A549 (cell line): ENCODE results near the gene AUTS2. TPM values are rescaled to one million over a fixed set of nuclear protein-coding genes. Genes with fewer than 3 reads are reported as not detected.

Source experiments
- ATAC-seq, 2 experiments: fragments of 200-7000 bp in 1 of 2; fragments of >200 bp in 1 of 2; cut with Nextera tagmentation in 1 of 2; cut with Tn5 transposase in 1 of 2; 3 replicates each; pipeline versions ENCODE4 v1.8.0 to v1.9.1; 2018 to 2020; ENCODE audit warnings: mild to moderate bottlenecking in 1 of 2, moderate library complexity in 1 of 2
- CTCF ChIA-PET: fragments of 300-600 bp; sonication (Branson Sonifier 250); formaldehyde crosslinking; extraction: SDS; loops from one replicate; lab custom pipeline; 2021; ENCODE audit warnings: antibody characterized with exemption, inconsistent platforms; lab: Yijun Ruan, JAX
- POLR2A ChIA-PET: fragments of 350-600 bp; formaldehyde crosslinking; extraction: SDS; loops from one replicate; lab custom pipeline; 2021; ENCODE audit warnings: antibody characterized with exemption, inconsistent platforms; lab: Yijun Ruan, JAX
- DNase-seq, 2 experiments: peaks; one replicate each; pipeline versions ENCODE4 v3.0.0 to v3.0.0-alpha.2; 2011 to 2016; ENCODE audit warnings: low read depth in 1 of 2, low spot score in 1 of 2
- FAIRE-seq: peaks from 2 replicates; lab custom pipeline; 2011; peaks lifted over from hg19 to GRCh38; lab: Jason Lieb, UNC
- H3K27ac ChIP-seq, 2 experiments: fragments of >200 bp; sonication (Bioruptor Twin); formaldehyde crosslinking; 3 replicates each; pipeline ENCODE4 v1.5.1; 2016 to 2017
- H3K4me1 ChIP-seq: fragments of >200 bp; sonication (Bioruptor Twin); formaldehyde crosslinking; 3 replicates; pipeline ENCODE4 v1.6.1; 2016
- H3K4me2 ChIP-seq: fragments of >200 bp; sonication (Bioruptor Twin); formaldehyde crosslinking; 3 replicates; pipeline ENCODE4 v1.6.1; 2016
- H3K4me3 ChIP-seq: fragments of >200 bp; sonication (Bioruptor Twin); formaldehyde crosslinking; 3 replicates; pipeline ENCODE4 v1.5.1; 2016
- H3K9me3 ChIP-seq: fragments of >200 bp; sonication (Bioruptor Twin); formaldehyde crosslinking; 3 replicates; pipeline ENCODE4 v1.6.1; 2016
- CHD2 ChIP-seq: fragments of 150-350 bp; IDR thresholded peaks from 2 replicates; pipeline ENCODE4 v1.6.1; 2014; ENCODE audit warnings: low read length; ENCODE audit not compliant: partially characterized antibody
- CHD4 ChIP-seq: fragments of 200-600 bp; sonication (generic); IDR thresholded peaks from 2 replicates; pipeline ENCODE4 v1.6.1; 2016; ENCODE audit warnings: antibody characterized with exemption, mild to moderate bottlenecking, borderline replicate concordance
- EHF ChIP-seq: fragments of 250-450 bp; sonication (Bioruptor Pico); IDR thresholded peaks from 2 replicates; pipeline ENCODE4 v1.5.0; 2020; ENCODE audit warnings: mild to moderate bottlenecking
- EP300 ChIP-seq, 2 experiments: fragments of >200 bp; sonication (Bioruptor Twin); formaldehyde crosslinking; IDR thresholded peaks; 2 replicates in 1 of 2; 3 replicates in 1 of 2; pipeline ENCODE4 v1.6.1; 2016 to 2017
- ESRRA ChIP-seq: fragments of 150-350 bp; IDR thresholded peaks from 2 replicates; pipeline ENCODE4 v1.6.1; 2014; ENCODE audit warnings: mild to moderate bottlenecking, low read length, borderline replicate concordance
- FOSL2 ChIP-seq, 2 experiments: fragments of 450-650 bp in 1 of 2; fragments of >200 bp in 1 of 2; sonication (Bioruptor Twin) in 1 of 2; formaldehyde crosslinking; IDR thresholded peaks; 2 replicates each; pipeline versions ENCODE4 v1.5.0 to v1.6.1; 2016 to 2020; ENCODE audit warnings: mild to moderate bottlenecking in 1 of 2, moderate library complexity in 1 of 2
- HDAC2 ChIP-seq: fragments of 200-600 bp; sonication (generic); IDR thresholded peaks from 2 replicates; pipeline ENCODE4 v1.6.1; 2016
- HEYL ChIP-seq: fragments of 250-450 bp; sonication (Bioruptor Pico); IDR thresholded peaks from 2 replicates; pipeline ENCODE4 v1.8.0; 2021; ENCODE audit warnings: mild to moderate bottlenecking, moderate library complexity
- HOXA7 ChIP-seq: fragments of 250-450 bp; sonication (Bioruptor Pico); IDR thresholded peaks from 2 replicates; pipeline ENCODE4 v1.5.0; 2020; ENCODE audit warnings: mild to moderate bottlenecking, moderate library complexity
- JUNB ChIP-seq: fragments of >200 bp; sonication (Bioruptor Twin); formaldehyde crosslinking; IDR thresholded peaks from 2 replicates; pipeline ENCODE4 v1.6.1; 2016
- NPAS2 ChIP-seq: fragments of 250-450 bp; sonication (Bioruptor Pico); IDR thresholded peaks from 2 replicates; pipeline ENCODE4 v1.8.0; 2022; ENCODE audit warnings: mild to moderate bottlenecking, moderate library complexity, borderline replicate concordance
- NR3C1 ChIP-seq: fragments of >200 bp; sonication (Bioruptor Twin); formaldehyde crosslinking; IDR thresholded peaks from 3 replicates; pipeline ENCODE4 v1.6.1; 2017
- POLR2AphosphoS2 ChIP-seq: conservative IDR thresholded peaks from 2 replicates; pipeline ENCODE4 v1.6.1; 2012; ENCODE audit warnings: low read length, improper control_type of control experiment, inconsistent platforms
- RCOR1 ChIP-seq: fragments of 150-350 bp; IDR thresholded peaks from 2 replicates; pipeline ENCODE4 v1.6.1; 2014; ENCODE audit warnings: antibody characterized with exemption, low read length, low read depth
- RNF2 ChIP-seq: fragments of 200-600 bp; sonication (generic); IDR thresholded peaks from 2 replicates; pipeline ENCODE4 v1.6.1; 2016; ENCODE audit warnings: low read depth, mild to moderate bottlenecking, antibody characterized with exemption, moderate library complexity, borderline replicate concordance
- SMC3 ChIP-seq: fragments of >200 bp; sonication (Bioruptor Twin); formaldehyde crosslinking; IDR thresholded peaks from 3 replicates; pipeline ENCODE4 v1.6.1; 2018; ENCODE audit warnings: inconsistent platforms
- SREBF2 ChIP-seq: fragments of 450-650 bp; IDR thresholded peaks from 2 replicates; pipeline ENCODE4 v1.6.1; 2014; ENCODE audit warnings: mild to moderate bottlenecking, moderate library complexity
- TP53 ChIP-seq: fragments of 250-450 bp; sonication (Bioruptor Pico); IDR thresholded peaks from 2 replicates; pipeline ENCODE4 v1.5.0; 2021; ENCODE audit warnings: mild to moderate bottlenecking, moderate library complexity
- ZFP36 ChIP-seq: fragments of 450-650 bp; IDR thresholded peaks from 2 replicates; pipeline ENCODE4 v1.6.1; 2014; ENCODE audit warnings: borderline replicate concordance; ENCODE audit not compliant: partially characterized antibody
- ZNF302 ChIP-seq: fragments of 250-450 bp; sonication (Bioruptor Pico); IDR thresholded peaks from 2 replicates; pipeline ENCODE4 v1.9.0; 2021; ENCODE audit warnings: inconsistent platforms, mild to moderate bottlenecking, moderate library complexity
- ZSCAN20 ChIP-seq: fragments of 250-450 bp; sonication (Bioruptor Pico); IDR thresholded peaks from 2 replicates; pipeline ENCODE4 v1.8.0; 2022; ENCODE audit warnings: mild to moderate bottlenecking, moderate library complexity
- WGBS: methylation state at CpG from one replicate; pipeline ENCODE4 v1.1.6; 2017; ENCODE audit errors: missing lambda C conversion rate; 5-methylcytosine and 5-hydroxymethylcytosine counted together
- polyA plus RNA-seq, 4 experiments: library from polyadenylated mRNA; depleted of rRNA in 3 of 4; stranded (reverse); fragments of >200 nt; fragmentation: RNase III in 1 of 4; extraction: RNeasy Plus Mini Kit Qiagen cat#74134 plus additional on column Dnase treatment in 1 of 4; gene quantifications; 2 replicates in 3 of 4; 3 replicates in 1 of 4; pipeline ENCODE4 v1.2.3, GENCODE V29; 2011 to 2017
- TF ChIP-seq, protein P1 (sequence below): IDR thresholded peaks from 2 replicates; pipeline ENCODE4 v1.6.1; 2012; ENCODE audit warnings: low read depth, borderline replicate concordance
- TF ChIP-seq, protein P2 (sequence below): fragments of >200 bp; sonication (Bioruptor Twin); formaldehyde crosslinking; IDR thresholded peaks from 3 replicates; pipeline ENCODE4 v1.6.1; 2016
- TF ChIP-seq, protein P3 (sequence below): IDR thresholded peaks from 2 replicates; pipeline ENCODE4 v1.6.1; 2012
- TF ChIP-seq, protein P4 (sequence below): fragments of 150-350 bp; IDR thresholded peaks from 2 replicates; pipeline ENCODE4 v1.6.1; 2014; ENCODE audit warnings: low read depth, mild to moderate bottlenecking, low read length

Gene AUTS2
- polyA plus RNA-seq, 2 of the 4 experiments (the other 2 are of a cell fraction) = 1.6 to 3.6 TPM

DNA sequence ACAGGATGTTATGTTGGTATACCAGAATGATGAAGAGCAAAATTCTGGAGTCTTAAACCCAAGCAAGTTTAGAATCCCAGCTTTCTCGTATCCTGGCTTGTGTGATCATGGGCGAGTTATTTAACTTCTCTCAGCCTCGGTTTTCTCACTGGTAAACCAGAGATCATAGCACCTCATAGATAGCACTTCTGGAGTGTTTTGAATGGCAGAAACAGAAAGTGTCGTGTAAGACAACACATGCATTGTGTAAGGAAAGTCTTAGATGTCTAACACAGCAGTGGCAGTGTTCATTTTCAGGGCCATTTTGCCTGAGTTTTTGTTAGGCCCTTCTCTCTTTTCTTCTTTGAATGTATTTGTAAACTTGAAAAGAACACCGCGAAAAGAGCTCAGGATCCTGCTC lies 465.1 kb downstream of the AUTS2 start:
- 39% methylated on average over 6 of the region's 6 CpGs for WGBS
- H3K9me3 ChIP-seq = no peaks in the 10 kb centered on the region
- no peak overlapping the region for H3K4me3 ChIP-seq
- no peak for DNase-seq
- no peaks in the 10 kb centered on the region for H3K4me1 ChIP-seq
- no peak for FAIRE-seq
- CTCF ChIA-PET = no interaction called here
- ATAC-seq = no peak
- no peak overlapping the region for H3K27ac ChIP-seq
- no peak overlapping the region for H3K4me2 ChIP-seq
- TF ChIP-seq CHD4 = no peak
- no peak for TF ChIP-seq HOXA7 (CRISPR knock-in tag)
- TF ChIP-seq, protein P1, sequence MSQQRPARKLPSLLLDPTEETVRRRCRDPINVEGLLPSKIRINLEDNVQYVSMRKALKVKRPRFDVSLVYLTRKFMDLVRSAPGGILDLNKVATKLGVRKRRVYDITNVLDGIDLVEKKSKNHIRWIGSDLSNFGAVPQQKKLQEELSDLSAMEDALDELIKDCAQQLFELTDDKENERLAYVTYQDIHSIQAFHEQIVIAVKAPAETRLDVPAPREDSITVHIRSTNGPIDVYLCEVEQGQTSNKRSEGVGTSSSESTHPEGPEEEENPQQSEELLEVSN = no peak
- no peak for TF ChIP-seq TP53 (CRISPR knock-in tag)
- TF ChIP-seq SREBF2 = no peak
- POLR2A ChIA-PET = no interaction called here

DNA sequence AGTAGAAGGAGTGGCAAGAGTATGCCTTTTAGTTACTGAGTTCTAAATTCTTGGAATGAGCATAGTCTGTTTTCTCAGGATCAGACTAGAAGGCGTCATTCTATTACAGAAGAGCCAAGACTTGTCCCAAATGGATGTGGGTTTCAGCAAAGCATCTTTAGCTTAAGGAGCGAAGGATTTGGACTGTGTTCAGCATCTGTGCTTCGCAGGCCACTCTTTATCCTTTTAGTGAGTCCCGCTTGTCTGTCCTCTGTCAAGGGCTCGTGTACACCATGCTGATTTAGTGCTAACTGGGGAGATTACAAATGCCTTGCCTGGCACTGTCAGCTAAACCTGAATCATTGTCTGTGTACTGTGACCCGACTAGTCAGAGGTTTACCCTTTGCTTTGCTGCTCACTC lies 465.7 kb downstream of the AUTS2 start:
- H3K4me3 ChIP-seq = no peak overlapping the region
- no peak for FAIRE-seq
- no peaks in the 10 kb centered on the region for H3K9me3 ChIP-seq
- no peaks in the 10 kb centered on the region for H3K4me1 ChIP-seq
- WGBS = 30% methylated on average over 6 of the region's 6 CpGs
- no peak overlapping the region for H3K4me2 ChIP-seq
- no peak overlapping the region for H3K27ac ChIP-seq
- TF ChIP-seq FOSL2 (IDR thresholded peaks at IDR 0.05) (no peak), FOSL2 (CRISPR knock-in tag; IDR thresholded peaks at IDR 0.05) (no peak), ZFP36 (no peak)
- no peak for DNase-seq
- POLR2A ChIA-PET = no interaction called here
- CTCF ChIA-PET = interaction anchor here (1.8 kb wide), 1 partner anchor 11 kb away, joined by 5 read pairs; no protein-coding TSS in a partner anchor
- no peak for ATAC-seq

DNA sequence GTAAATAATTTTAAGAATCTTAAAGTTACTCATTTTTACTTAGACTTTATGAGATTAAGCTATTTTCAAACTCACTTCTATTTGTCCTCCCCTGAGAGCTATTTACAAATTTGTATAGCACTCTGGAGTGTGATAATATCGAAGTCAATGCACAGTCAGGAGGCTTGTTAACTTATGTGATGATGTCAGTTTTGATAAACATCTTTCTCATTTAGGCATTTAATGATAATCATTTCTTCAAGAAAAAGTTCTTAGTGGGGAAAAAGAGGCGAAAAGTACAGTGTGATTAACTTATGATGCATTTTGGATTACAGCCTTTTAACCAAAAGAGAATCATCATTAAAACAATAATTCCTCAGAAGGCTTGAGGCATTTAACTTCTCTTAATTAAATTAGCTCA lies 468.6 kb downstream of the AUTS2 start:
- POLR2A ChIA-PET = no interaction called here
- H3K4me1 ChIP-seq = no peaks in the 10 kb centered on the region
- FAIRE-seq (no peak), DNase-seq (no peak), ATAC-seq (no peak)
- H3K9me3 ChIP-seq = no peaks in the 10 kb centered on the region
- no peak overlapping the region for H3K4me2 ChIP-seq
- whole genome bisulfite sequencing = 23% methylated on average over 2 of the region's 2 CpGs
- H3K27ac ChIP-seq = no peak overlapping the region
- CTCF ChIA-PET = no interaction called here
- H3K4me3 ChIP-seq = no peak overlapping the region
- TF ChIP-seq RCOR1 (no peak), HDAC2 (no peak)

DNA sequence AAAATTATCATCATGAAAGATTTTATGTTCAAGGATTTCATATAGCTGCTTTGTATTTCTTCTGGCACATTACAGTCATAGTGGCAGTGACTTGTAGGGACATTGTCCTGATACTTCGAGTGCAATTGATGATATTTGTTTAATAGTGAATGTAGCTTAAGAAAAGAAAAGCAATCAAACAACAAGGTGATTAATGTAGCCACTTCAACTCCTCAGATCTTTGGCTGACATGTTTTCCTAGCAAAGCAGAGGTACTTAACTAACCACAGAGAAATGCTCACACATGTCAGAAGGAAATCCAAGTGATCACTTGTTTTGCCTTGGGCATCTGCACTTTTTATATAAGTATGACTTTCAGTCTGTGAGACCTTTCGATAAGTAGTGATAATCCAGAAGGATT lies 470.3 kb downstream of the AUTS2 start:
- TF ChIP-seq EHF (no peak), HEYL (CRISPR knock-in tag) (no peak), POLR2AphosphoS2 (no peak), RNF2 (no peak), ESRRA (no peak), CHD2 (no peak), SMC3 (no peak)
- TF ChIP-seq, all 56 proteins: peak for 0
- H3K9me3 ChIP-seq = no peaks in the 10 kb centered on the region
- no peak overlapping the region for H3K4me2 ChIP-seq
- no peak overlapping the region for H3K4me3 ChIP-seq
- 39% methylated on average over 2 of the region's 2 CpGs for WGBS
- no peak overlapping the region for H3K27ac ChIP-seq
- no peak for ATAC-seq
- DNase-seq = no peak
- no peak for FAIRE-seq
- ChIA-PET CTCF (no interaction called here), POLR2A (no interaction called here)
- H3K4me1 ChIP-seq = no peaks in the 10 kb centered on the region

DNA sequence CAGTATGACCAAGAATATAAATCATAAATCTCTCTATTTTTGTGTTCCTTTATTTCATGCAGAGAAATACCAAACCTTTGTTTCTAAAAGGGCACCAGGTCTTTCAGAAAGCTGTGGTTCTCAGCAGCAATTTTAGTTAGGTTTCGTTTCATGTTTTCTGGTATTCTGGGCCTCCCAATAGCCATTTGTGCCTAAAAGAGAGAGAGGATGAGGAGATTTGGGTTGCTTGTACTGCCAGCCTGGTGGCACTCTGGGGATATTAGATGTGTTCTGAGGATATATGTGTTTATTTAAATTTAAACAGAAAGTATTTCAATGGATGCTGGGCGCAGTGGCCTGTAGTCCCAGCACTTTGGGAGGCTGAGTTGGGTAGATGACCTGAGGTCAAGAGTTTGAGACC lies 471.7 kb downstream of the AUTS2 start:
- no peaks in the 10 kb centered on the region for H3K9me3 ChIP-seq
- WGBS = 45% methylated on average over 2 of the region's 2 CpGs
- H3K4me3 ChIP-seq = no peak overlapping the region
- POLR2A ChIA-PET = no interaction called here
- no peak overlapping the region for H3K4me2 ChIP-seq
- DNase-seq (no peak), FAIRE-seq (no peak), ATAC-seq (no peak)
- no peak overlapping the region for H3K27ac ChIP-seq
- no peaks in the 10 kb centered on the region for H3K4me1 ChIP-seq
- CTCF ChIA-PET = no interaction called here
- TF ChIP-seq, protein P2, sequence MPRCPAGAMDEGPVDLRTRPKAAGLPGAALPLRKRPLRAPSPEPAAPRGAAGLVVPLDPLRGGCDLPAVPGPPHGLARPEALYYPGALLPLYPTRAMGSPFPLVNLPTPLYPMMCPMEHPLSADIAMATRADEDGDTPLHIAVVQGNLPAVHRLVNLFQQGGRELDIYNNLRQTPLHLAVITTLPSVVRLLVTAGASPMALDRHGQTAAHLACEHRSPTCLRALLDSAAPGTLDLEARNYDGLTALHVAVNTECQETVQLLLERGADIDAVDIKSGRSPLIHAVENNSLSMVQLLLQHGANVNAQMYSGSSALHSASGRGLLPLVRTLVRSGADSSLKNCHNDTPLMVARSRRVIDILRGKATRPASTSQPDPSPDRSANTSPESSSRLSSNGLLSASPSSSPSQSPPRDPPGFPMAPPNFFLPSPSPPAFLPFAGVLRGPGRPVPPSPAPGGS = no peak
- TF ChIP-seq HOXA7 (CRISPR knock-in tag) (no peak), NR3C1 (no peak), ZSCAN20 (CRISPR knock-in tag) (no peak), RCOR1 (no peak), JUNB (no peak), EP300 (IDR thresholded peaks at IDR 0.05) (no peak), NPAS2 (CRISPR knock-in tag) (no peak), SREBF2 (no peak), ZNF302 (no peak), POLR2AphosphoS2 (no peak)
- TF ChIP-seq, protein P3, sequence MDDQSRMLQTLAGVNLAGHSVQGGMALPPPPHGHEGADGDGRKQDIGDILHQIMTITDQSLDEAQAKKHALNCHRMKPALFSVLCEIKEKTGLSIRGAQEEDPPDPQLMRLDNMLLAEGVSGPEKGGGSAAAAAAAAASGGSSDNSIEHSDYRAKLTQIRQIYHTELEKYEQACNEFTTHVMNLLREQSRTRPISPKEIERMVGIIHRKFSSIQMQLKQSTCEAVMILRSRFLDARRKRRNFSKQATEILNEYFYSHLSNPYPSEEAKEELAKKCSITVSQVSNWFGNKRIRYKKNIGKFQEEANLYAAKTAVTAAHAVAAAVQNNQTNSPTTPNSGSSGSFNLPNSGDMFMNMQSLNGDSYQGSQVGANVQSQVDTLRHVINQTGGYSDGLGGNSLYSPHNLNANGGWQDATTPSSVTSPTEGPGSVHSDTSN = no peak
- TF ChIP-seq, protein P4, sequence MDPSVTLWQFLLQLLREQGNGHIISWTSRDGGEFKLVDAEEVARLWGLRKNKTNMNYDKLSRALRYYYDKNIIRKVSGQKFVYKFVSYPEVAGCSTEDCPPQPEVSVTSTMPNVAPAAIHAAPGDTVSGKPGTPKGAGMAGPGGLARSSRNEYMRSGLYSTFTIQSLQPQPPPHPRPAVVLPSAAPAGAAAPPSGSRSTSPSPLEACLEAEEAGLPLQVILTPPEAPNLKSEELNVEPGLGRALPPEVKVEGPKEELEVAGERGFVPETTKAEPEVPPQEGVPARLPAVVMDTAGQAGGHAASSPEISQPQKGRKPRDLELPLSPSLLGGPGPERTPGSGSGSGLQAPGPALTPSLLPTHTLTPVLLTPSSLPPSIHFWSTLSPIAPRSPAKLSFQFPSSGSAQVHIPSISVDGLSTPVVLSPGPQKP = no peak
- TF ChIP-seq, protein P1 = no peak
